ENCODE measurements around the gene ECD. TPM values are rescaled to one million over a fixed set of nuclear protein-coding genes. Genes with fewer than 3 reads are reported as not detected.
"Not testable (repeated sequence)": the region's sequence is repeated elsewhere in the genome, so short reads cannot be mapped to it uniquely, and the experiment has no call there.

Gene ECD
- polyA plus RNA-seq, 3 donors = 34.7 to 38.0 (median 35.1) TPM

- DNase-seq = no peak
Observed at GRCh38 chr10:73166972-73167371, 836 bp downstream of the ECD start.

GRCh38 chr10:73163096-73163495, 4.7 kb downstream of the ECD start:
- no peak for DNase-seq

GRCh38 chr10:73161662-73162061, 6.1 kb downstream of the ECD start:
- DNase-seq = no peak

GRCh38 chr10:73161079-73161478, 6.7 kb downstream of the ECD start:
- no peak for DNase-seq

- DNase-seq = peak; percentile 44
Observed at GRCh38 chr10:73159038-73159648, 8.7 kb downstream of the ECD start.

GRCh38 chr10:73156054-73156453, 11.8 kb downstream of the ECD start:
- no peak for DNase-seq

- no peak for DNase-seq
Observed at GRCh38 chr10:73152009-73152408, 15.8 kb downstream of the ECD start.

- not testable (repeated sequence) for DNase-seq
Observed at GRCh38 chr10:73150633-73151413, 17.0 kb downstream of the ECD start.

GRCh38 chr10:73141603-73142002, 26.2 kb downstream of the ECD start:
- DNase-seq = no peak

GRCh38 chr10:73139251-73139650, 28.6 kb downstream of the ECD start:
- no peak for DNase-seq

GRCh38 chr10:73136627-73137026, 31.2 kb downstream of the ECD start:
- no peak for DNase-seq

GRCh38 chr10:73134727-73135126, 33.1 kb downstream of the ECD start:
- DNase-seq = no peak

- no peak for DNase-seq
Observed at GRCh38 chr10:73131913-73132686, 35.7 kb downstream of the ECD start.

- no peak for DNase-seq
Observed at GRCh38 chr10:73131301-73131700, 36.5 kb downstream of the ECD start.

- DNase-seq = no peak
Observed at GRCh38 chr10:73126343-73126742, 41.5 kb downstream of the ECD start.

- DNase-seq = no peak
Observed at GRCh38 chr10:73119952-73120351, 47.9 kb downstream of the ECD start.

GRCh38 chr10:73119457-73119856, 48.4 kb downstream of the ECD start:
- no peak for DNase-seq

- no peak for DNase-seq
Observed at GRCh38 chr10:73117976-73118743, 49.6 kb downstream of the ECD start.

GRCh38 chr10:73116017-73116416, 51.8 kb downstream of the ECD start:
- no peak for DNase-seq

GRCh38 chr10:73113551-73113950, 54.3 kb downstream of the ECD start:
- DNase-seq = no peak

- DNase-seq = not testable (repeated sequence)
Observed at GRCh38 chr10:73112032-73112431, 55.8 kb downstream of the ECD start.

- DNase-seq = peak; percentile 87
Observed at GRCh38 chr10:73110345-73110849, 57.4 kb downstream of the ECD start, which contains the start of gene NUDT13. Gene NUDT13 (plus strand): TSS chr10:73110455. CDS start chr10:73114366, 3,911 bp downstream.

Data from renal pelvis (tissue), 4 donors.